SK-N-MC (cell line): ENCODE results near the gene PDE1C.

ENCODE experiments used
- EZH2 ChIP-seq: fragments of 200-600 bp; sonication (generic); IDR thresholded peaks from one replicate; pipeline ENCODE4 v1.6.1; 2017; ENCODE audit warnings: antibody characterized with exemption
- POLR2AphosphoS5 ChIP-seq: IDR thresholded peaks from 2 replicates; pipeline ENCODE4 v1.6.1; 2012; ENCODE audit warnings: mild to moderate bottlenecking, low read depth, low read length, borderline replicate concordance

DNA sequence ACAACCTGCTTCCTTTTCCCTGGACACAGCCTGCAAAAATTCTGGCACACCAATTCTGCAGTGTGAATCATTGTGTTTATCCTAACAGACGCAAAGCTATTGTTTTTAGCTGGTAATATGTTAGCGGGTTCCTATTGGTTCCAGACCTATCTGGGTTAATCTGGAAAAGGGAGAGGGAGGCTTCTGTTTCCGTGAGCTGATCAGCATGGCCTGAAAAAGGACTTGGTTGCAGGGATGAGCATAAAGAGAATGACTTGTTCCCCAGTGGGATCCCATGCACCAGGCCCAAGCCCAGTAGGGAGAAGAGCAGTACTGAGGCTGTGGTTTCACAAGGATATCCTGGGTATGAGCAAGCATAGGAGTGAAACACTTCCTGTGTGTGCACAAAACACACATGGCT, 78.4 kb downstream of the PDE1C start:
- no peak for TF ChIP-seq POLR2AphosphoS5
- TF ChIP-seq EZH2, result no peak
